Choroid plexus epithelial cell (primary cell): ENCODE data around the gene UBE2QL1.

Experiments used
- DNase-seq: peaks from one replicate; pipeline ENCODE4 v3.0.0-alpha.2; 2010; ENCODE audit warnings: low read depth
- H3K4me3 ChIP-seq: 2 replicates; pipeline ENCODE4 v1.5.1; 2011; ENCODE audit warnings: low read depth, mild to moderate bottlenecking, control low read depth, low read length, moderate library complexity
- TF ChIP-seq, protein P1 (sequence below): conservative IDR thresholded peaks from 2 replicates; pipeline ENCODE4 v1.5.1; 2011; ENCODE audit warnings: low read depth, mild to moderate bottlenecking, control low read depth, inconsistent platforms, low read length, moderate library complexity

UBE2QL1 gene

DNA sequence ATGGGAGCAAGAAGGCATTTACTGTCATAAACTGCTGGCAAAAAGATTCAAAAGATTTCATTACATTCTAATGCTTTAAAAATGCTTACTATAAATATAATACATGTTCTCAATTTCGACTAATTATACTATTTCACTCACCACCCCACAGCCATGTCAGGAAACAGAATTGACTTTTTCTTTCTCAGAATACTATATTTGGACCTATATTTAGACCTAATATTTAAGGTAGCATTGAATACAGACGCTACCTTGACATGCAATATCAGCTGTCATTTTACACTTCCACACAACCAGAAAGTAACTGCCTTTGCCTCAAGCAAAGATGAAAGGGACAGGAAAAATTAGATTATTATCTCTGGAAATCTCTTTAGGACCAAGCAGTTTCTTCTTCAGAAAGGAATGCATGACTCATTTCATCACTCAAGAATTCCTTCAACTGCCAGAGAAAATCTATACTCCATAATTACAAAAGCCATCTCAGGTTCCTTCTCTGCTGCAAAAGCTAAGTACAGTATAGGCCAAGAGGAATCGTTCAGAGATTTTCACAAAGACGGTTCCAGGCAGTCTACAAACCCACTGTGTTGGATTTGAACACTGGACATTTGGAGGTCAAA is 11.8 kb upstream of the UBE2QL1 start:
- no peak overlapping the region for H3K4me3 ChIP-seq
- TF ChIP-seq, protein P1, sequence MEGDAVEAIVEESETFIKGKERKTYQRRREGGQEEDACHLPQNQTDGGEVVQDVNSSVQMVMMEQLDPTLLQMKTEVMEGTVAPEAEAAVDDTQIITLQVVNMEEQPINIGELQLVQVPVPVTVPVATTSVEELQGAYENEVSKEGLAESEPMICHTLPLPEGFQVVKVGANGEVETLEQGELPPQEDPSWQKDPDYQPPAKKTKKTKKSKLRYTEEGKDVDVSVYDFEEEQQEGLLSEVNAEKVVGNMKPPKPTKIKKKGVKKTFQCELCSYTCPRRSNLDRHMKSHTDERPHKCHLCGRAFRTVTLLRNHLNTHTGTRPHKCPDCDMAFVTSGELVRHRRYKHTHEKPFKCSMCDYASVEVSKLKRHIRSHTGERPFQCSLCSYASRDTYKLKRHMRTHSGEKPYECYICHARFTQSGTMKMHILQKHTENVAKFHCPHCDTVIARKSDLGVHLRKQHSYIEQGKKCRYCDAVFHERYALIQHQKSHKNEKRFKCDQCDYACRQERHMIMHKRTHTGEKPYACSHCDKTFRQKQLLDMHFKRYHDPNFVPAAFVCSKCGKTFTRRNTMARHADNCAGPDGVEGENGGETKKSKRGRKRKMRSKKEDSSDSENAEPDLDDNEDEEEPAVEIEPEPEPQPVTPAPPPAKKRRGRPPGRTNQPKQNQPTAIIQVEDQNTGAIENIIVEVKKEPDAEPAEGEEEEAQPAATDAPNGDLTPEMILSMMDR, result no peak
- DNase-seq, result peak; percentile 25

DNA sequence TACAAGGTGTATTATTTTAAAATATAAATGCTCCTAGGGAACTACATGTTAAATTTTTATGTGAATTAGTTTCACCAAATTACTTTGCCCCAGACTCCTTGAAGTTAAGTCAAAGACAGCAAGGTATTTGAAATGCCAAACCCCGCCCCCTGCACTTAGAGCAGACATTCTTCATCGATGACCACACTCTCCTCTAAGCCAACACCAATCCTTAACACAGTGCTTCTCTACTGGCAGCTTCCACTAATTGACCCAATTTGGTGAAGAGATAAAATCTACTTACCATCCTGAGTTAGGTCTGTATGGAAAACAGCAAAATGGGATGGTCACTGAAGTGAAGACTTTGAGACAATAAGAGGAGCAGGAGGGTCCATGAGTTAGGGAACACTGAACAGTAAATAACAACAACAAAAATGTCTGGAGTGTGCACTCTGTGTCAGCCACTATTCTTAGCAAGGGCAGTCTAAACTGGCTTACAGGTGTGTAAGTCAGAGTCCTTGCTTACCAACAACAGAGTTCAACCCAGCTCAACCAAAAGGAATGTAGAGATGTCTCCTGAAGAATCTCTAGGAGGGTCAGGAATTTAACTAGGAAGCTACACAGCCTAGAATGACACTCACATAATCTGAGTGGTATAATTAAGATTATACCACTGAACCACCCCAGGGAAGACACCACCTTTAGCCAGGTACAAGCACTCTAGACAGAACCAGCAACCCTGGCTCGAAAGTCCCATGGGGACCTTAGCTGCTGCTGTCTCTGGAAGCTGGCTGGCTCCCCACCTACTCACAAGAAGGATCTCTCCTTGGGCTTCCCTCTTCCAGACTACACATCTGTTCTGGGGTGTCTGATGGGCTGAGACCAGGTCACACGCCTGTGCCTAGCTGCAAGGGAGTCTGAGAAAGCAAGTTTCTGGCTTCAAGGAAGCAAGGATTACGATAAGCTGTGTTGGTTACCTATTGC is 8.8 kb upstream of the UBE2QL1 start:
- H3K4me3 ChIP-seq, result no peak overlapping the region
- TF ChIP-seq, protein P1, result no peak
- DNase-seq, result no peak

DNA sequence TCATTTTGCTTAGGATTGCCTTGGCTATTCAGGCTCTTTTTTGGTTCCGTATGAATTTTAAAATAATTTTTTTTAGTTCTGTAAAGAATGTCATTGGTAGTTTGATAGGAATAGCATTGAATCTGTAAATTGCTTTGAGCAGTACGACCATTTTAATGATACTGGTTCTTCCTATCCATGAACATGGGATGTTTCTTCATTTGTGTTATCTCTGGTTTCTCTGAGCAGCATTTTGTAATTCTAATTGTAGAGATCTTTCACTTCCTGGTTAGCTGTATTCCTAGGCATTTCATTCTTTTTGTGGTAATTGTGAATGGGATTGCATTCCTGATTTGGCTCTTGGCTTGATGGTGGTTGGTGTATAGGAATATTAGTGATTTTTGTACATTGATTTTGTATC is 6.3 kb upstream of the UBE2QL1 start:
- DNase-seq, result no peak
- no peak overlapping the region for H3K4me3 ChIP-seq

DNA sequence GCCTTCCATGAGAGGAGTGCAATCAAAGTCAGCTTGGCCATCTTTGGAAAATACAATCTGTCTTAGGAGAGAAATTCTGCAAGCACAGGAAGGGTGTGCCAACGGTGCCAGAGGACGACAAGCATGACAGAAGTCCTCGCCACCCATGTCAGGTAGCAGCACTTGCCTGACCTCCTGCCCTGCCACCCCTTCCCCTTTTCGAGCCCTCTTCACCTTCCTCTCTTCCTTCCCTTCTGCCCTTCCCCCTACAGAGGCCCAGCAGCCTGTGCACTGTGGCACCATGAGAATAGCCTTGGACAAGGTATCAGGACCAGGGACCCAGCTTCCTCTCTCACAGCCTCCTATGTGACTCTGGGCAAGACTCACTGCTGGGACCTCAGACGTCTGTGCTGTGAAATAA is 5.3 kb upstream of the UBE2QL1 start:
- TF ChIP-seq, protein P1, result no peak
- no peak overlapping the region for H3K4me3 ChIP-seq
- DNase-seq, result no peak

More for the DNA sequence above, 6.3 kb upstream of the UBE2QL1 start:
- TF ChIP-seq, protein P1, result no peak

DNA sequence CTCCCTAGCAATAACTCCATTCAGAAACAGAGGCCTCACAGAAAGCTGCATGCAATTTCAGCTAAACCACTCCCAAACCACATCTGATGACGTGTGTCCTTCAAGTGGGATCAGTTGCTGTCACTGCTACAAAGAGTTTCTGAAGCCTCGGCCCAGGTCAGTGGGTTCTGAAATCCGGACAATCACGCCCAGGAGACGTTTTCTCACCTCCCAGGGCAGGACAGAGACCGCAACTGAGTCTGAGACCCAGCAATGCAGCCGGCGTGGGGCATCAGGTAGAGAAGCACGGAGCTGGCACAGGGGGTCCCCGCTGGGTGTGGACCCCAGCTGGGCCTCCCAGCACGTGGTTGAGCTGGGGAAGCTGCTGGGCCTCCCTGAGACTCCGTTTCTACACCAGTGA is 2.6 kb upstream of the UBE2QL1 start:
- no peak for DNase-seq
- TF ChIP-seq, protein P1, result no peak
- no peak overlapping the region for H3K4me3 ChIP-seq

DNA sequence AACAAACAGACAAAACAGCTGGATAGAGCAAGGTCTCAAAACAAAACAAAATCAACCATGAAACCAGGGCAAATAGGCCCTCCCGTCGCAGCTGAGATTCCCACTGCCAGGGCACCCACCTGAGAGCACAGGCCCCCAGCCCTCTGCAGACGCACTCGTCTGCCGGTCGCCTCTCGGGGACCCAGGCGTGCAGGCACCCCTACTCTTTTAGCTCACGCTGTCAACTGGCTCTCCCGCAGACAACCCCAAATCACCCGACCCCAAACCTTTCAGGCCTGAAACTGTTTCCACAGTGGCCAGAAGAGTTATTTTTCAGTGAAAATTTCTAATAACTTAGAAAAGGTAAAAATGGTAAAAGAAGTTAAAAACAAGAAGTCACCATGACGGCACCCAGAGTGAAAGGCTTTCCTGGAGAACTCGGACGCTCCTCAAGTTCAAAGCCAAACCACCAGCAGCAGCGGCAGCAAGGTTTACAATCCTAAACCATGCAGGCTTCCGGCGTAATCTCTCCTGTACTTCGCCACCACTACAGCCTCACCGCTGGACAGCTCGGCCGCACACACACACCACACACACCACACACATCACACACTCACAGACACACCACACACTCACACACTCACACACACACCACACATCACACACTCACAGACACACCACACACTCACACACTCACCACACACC is 1.9 kb upstream of the UBE2QL1 start:
- H3K4me3 ChIP-seq, result no peak overlapping the region
- peak; percentile 6 for DNase-seq
- TF ChIP-seq, protein P1, result no peak
